ENCODE measurements around the gene LRRC59. TPM values are rescaled to one million over a fixed set of nuclear protein-coding genes. Genes with fewer than 3 reads are reported as not detected.

LRRC59 gene
- total RNA-seq, 1 experiment from 2014 or later, result 106 TPM

- H3K79me2 ChIP-seq (ENCODE audit: insufficient read depth, low read length), result no peaks in the 10 kb centered on the region
- Mint-ChIP-seq H3K9me3 (peaks cover 0 to 3% of the 10 kb centered on the region in 2 experiments; a peak in 2 of 5 replicates), H3K27ac (peak overlapping the region in 2 of 3 experiments; percentile 59 to 96; a peak in 5 of 7 replicates), H3K27me3 (ENCODE audit: low read depth) (peaks cover 15% of the 10 kb centered on the region), H3K4me3 (peak overlapping the region; percentile 94 to 96), H3K36me3 (ENCODE audit: insufficient read depth in 1 of 3, low read depth in 3 of 3) (peaks cover 0 to 1% (median under 1%) of the 10 kb centered on the region in 3 experiments; a peak in 3 of 7 replicates), H3K4me1 (peaks cover 27 to 30% of the 10 kb centered on the region in 2 experiments)
- H2BK5ac ChIP-seq (ENCODE audit: insufficient read length, low read length), result no peak overlapping the region
- H2BK12ac ChIP-seq (ENCODE audit: insufficient read length, low read depth, low read length), result no peak overlapping the region
- no peak overlapping the region for H2BK20ac ChIP-seq (ENCODE audit: low read depth, low read length, poor library complexity, severe bottlenecking)
- H3K9ac ChIP-seq (ENCODE audit: extremely low read depth, insufficient read length, low read length), result peak overlapping the region; percentile 14
- no peak overlapping the region for H2AK5ac ChIP-seq (ENCODE audit: insufficient read length, low read length)
- TF ChIP-seq CTCF (conservative IDR thresholded peaks at IDR 0.05), result no peak
- H3K18ac ChIP-seq (ENCODE audit: insufficient read length, low read depth, low read length), result no peak overlapping the region
- H2BK15ac ChIP-seq (ENCODE audit: low read depth, low read length), result no peak overlapping the region
- peak; percentile 80 for DNase-seq
- H3K27ac ChIP-seq (ENCODE audit: insufficient read length, low read depth, low read length), result no peak overlapping the region
- no peak overlapping the region for H3K23ac ChIP-seq (ENCODE audit: insufficient read length, low read depth, low read length)
- no peak overlapping the region for H3T11ph ChIP-seq (ENCODE audit: low read length)
- H2AFZ ChIP-seq (ENCODE audit: low read length), result no peak overlapping the region
- H4K91ac ChIP-seq (ENCODE audit: insufficient read length, low read depth, low read length), result no peak overlapping the region
- no peak overlapping the region for H3K4ac ChIP-seq (ENCODE audit: low read depth, low read length)
- H3K79me1 ChIP-seq (ENCODE audit: insufficient read depth, low read depth, low read length, poor library complexity, severe bottlenecking), result no peaks in the 10 kb centered on the region
- no peaks in the 10 kb centered on the region; the same call in 1 of the 2 replicates for H3K27me3 ChIP-seq (ENCODE audit: insufficient read depth, low read length)
- no peaks in the 10 kb centered on the region for H3K9me3 ChIP-seq (ENCODE audit: control insufficient read depth, low read depth, low read length)
- H4K8ac ChIP-seq (replicated peaks; ENCODE audit: insufficient read length, low read depth, low read length), result no peak overlapping the region
- no peak overlapping the region for H4K5ac ChIP-seq (ENCODE audit: insufficient read length, low read depth, low read length)
- WGBS (ENCODE audit: extremely low coverage, insufficient read length, low lambda C conversion rate), result no CpG with 5 or more reads among the region's 57 CpGs
- H2BK120ac ChIP-seq (ENCODE audit: low read depth, low read length, poor library complexity, severe bottlenecking), result no peak overlapping the region
- peak overlapping the region; percentile 66 for H3K4me2 ChIP-seq (ENCODE audit: insufficient read depth, insufficient read length, low read length)
- no peak overlapping the region for H3K56ac ChIP-seq (ENCODE audit: insufficient read length, low read depth, low read length)
- H3K4me1 ChIP-seq (ENCODE audit: insufficient read depth, low read length), result peaks cover 2% of the 10 kb centered on the region; the same call in 1 of the 2 replicates
- H3K23me2 ChIP-seq (ENCODE audit: insufficient read length, low read depth, low read length, poor library complexity, severe bottlenecking), result peaks cover 9% of the 10 kb centered on the region
- H3K14ac ChIP-seq (ENCODE audit: insufficient read depth, low read length), result peak overlapping the region; percentile 95
- H4K20me1 ChIP-seq (ENCODE audit: control insufficient read depth, insufficient read depth, insufficient read length), result no peaks in the 10 kb centered on the region
Measured at GRCh38 chr17:50346313-50347116, 50.8 kb downstream of the LRRC59 start.
